Transverse colon (tissue), 4 donors: ENCODE results near the gene CPNE8.

ENCODE experiments used
- POLR2A ChIP-seq: fragments of 450-650 bp; IDR thresholded peaks from one replicate; pipeline ENCODE4 v1.6.1; 2016; ENCODE audit warnings: antibody characterized with exemption, mild to moderate bottlenecking, moderate library complexity
- POLR2AphosphoS5 ChIP-seq, 3 donors: sonication (generic); formaldehyde crosslinking; IDR thresholded peaks; one replicate each; pipeline ENCODE4 v1.6.1; 2016; ENCODE audit warnings: antibody characterized with exemption in 3 of 3
- TF ChIP-seq, protein P1 (sequence below), 5 experiments: fragments of 200-600 bp in 3 of 5; fragments of 450-650 bp in 2 of 5; sonication (generic) in 3 of 5; IDR thresholded peaks; 1 replicate in 2 of 5; 2 replicates in 3 of 5; pipeline ENCODE4 v1.5.1; 2016 to 2017; ENCODE audit warnings: antibody characterized with exemption in 5 of 5, inconsistent platforms in 3 of 5, mild to moderate bottlenecking in 2 of 5, moderate library complexity in 1 of 5

GRCh38 chr12:38905480-38906351, at the start of gene CPNE8:
- peak; percentile 68 to 87 (median 79) for TF ChIP-seq POLR2AphosphoS5 (IDR thresholded peaks at IDR 0.05)
- TF ChIP-seq, protein P1, sequence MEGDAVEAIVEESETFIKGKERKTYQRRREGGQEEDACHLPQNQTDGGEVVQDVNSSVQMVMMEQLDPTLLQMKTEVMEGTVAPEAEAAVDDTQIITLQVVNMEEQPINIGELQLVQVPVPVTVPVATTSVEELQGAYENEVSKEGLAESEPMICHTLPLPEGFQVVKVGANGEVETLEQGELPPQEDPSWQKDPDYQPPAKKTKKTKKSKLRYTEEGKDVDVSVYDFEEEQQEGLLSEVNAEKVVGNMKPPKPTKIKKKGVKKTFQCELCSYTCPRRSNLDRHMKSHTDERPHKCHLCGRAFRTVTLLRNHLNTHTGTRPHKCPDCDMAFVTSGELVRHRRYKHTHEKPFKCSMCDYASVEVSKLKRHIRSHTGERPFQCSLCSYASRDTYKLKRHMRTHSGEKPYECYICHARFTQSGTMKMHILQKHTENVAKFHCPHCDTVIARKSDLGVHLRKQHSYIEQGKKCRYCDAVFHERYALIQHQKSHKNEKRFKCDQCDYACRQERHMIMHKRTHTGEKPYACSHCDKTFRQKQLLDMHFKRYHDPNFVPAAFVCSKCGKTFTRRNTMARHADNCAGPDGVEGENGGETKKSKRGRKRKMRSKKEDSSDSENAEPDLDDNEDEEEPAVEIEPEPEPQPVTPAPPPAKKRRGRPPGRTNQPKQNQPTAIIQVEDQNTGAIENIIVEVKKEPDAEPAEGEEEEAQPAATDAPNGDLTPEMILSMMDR (IDR thresholded peaks at IDR 0.05): no peak
- peak; percentile 79 for TF ChIP-seq POLR2A
